H9 (cell line): ENCODE data around the gene SRPK2. TPM values are rescaled to one million over a fixed set of nuclear protein-coding genes. Genes with fewer than 3 reads are reported as not detected.

Experiments
- DNase-seq: peaks from one replicate; pipeline ENCODE4 v3.0.0-alpha.2; 2017
- H2AFZ ChIP-seq: one replicate; pipeline ENCODE4 v1.6.1; 2013; ENCODE audit warnings: mild to moderate bottlenecking, low read length, control low read depth, moderate library complexity
- H2AK5ac ChIP-seq: 2 replicates; pipeline ENCODE4 v1.6.1; 2013; ENCODE audit warnings: low read length, control low read depth, mixed read lengths; ENCODE audit not compliant: insufficient read length
- H2BK120ac ChIP-seq: one replicate; pipeline ENCODE4 v1.6.1; 2013; ENCODE audit warnings: low read depth, mild to moderate bottlenecking, low read length, control low read depth, inconsistent platforms; ENCODE audit not compliant: poor library complexity, severe bottlenecking
- H2BK12ac ChIP-seq: 2 replicates; pipeline ENCODE4 v1.6.1; 2013; ENCODE audit warnings: low read length, control low read depth, mixed read lengths, low read depth; ENCODE audit not compliant: insufficient read length
- H2BK15ac ChIP-seq: 2 replicates; pipeline ENCODE4 v1.6.1; 2013; ENCODE audit warnings: low read depth, low read length, control low read depth
- H2BK20ac ChIP-seq: one replicate; pipeline ENCODE4 v1.6.1; 2013; ENCODE audit warnings: low read depth, mild to moderate bottlenecking, low read length, control low read depth, inconsistent platforms; ENCODE audit not compliant: poor library complexity, severe bottlenecking
- H2BK5ac ChIP-seq: 2 replicates; pipeline ENCODE4 v1.6.1; 2013; ENCODE audit warnings: low read length, control low read depth, mixed read lengths; ENCODE audit not compliant: insufficient read length
- H3K14ac ChIP-seq: 2 replicates; pipeline ENCODE4 v1.6.1; 2013; ENCODE audit warnings: low read length, control low read depth; ENCODE audit not compliant: insufficient read depth
- H3K18ac ChIP-seq: 2 replicates; pipeline ENCODE4 v1.6.1; 2013; ENCODE audit warnings: low read depth, mild to moderate bottlenecking, mixed read lengths, low read length, control low read depth; ENCODE audit not compliant: insufficient read length
- H3K23ac ChIP-seq: 2 replicates; pipeline ENCODE4 v1.6.1; 2013; ENCODE audit warnings: low read length, control low read depth, mixed read lengths, low read depth; ENCODE audit not compliant: insufficient read length
- H3K23me2 ChIP-seq: 2 replicates; pipeline ENCODE4 v1.6.1; 2013; ENCODE audit warnings: low read depth, mild to moderate bottlenecking, mixed read lengths, low read length, control low read depth; ENCODE audit not compliant: insufficient read length, poor library complexity, severe bottlenecking
- H3K27ac ChIP-seq: 2 replicates; pipeline ENCODE4 v1.5.1; 2013; ENCODE audit warnings: low read length, control low read depth, mixed read lengths, low read depth; ENCODE audit not compliant: insufficient read length
- H3K27me3 ChIP-seq: 2 replicates; pipeline ENCODE4 v1.6.1; 2013; ENCODE audit warnings: low read length, control low read depth, inconsistent platforms; ENCODE audit not compliant: insufficient read depth
- H3K4ac ChIP-seq: 2 replicates; pipeline ENCODE4 v1.6.1; 2013; ENCODE audit warnings: low read depth, mild to moderate bottlenecking, control low read depth, inconsistent platforms, low read length, moderate library complexity
- H3K4me1 ChIP-seq: 2 replicates; pipeline ENCODE4 v1.6.1; 2013; ENCODE audit warnings: low read length, control low read depth, inconsistent platforms; ENCODE audit not compliant: insufficient read depth
- H3K4me2 ChIP-seq: 2 replicates; pipeline ENCODE4 v1.6.1; 2013; ENCODE audit warnings: low read length, control low read depth, mixed read lengths; ENCODE audit not compliant: insufficient read length, insufficient read depth
- H3K56ac ChIP-seq: 2 replicates; pipeline ENCODE4 v1.6.1; 2013; ENCODE audit warnings: low read depth, mild to moderate bottlenecking, mixed read lengths, low read length, control low read depth; ENCODE audit not compliant: insufficient read length
- H3K79me1 ChIP-seq: 2 replicates; pipeline ENCODE4 v1.6.1; 2013; ENCODE audit warnings: low read depth, mild to moderate bottlenecking, moderate library complexity, low read length, control low read depth, inconsistent platforms; ENCODE audit not compliant: insufficient read depth, poor library complexity, severe bottlenecking
- H3K79me2 ChIP-seq: 2 replicates; pipeline ENCODE4 v1.6.1; 2013; ENCODE audit warnings: low read length, control low read depth, inconsistent platforms; ENCODE audit not compliant: insufficient read depth
- H3K9ac ChIP-seq: 2 replicates; pipeline ENCODE4 v1.6.1; 2013; ENCODE audit warnings: low read length, control low read depth, mixed read lengths; ENCODE audit not compliant: insufficient read length; ENCODE audit errors: extremely low read depth
- H3K9me3 ChIP-seq: one replicate; pipeline ENCODE4 v1.6.1; 2013; ENCODE audit warnings: low read depth, low read length, inconsistent platforms; ENCODE audit not compliant: control insufficient read depth
- H3T11ph ChIP-seq: one replicate; pipeline ENCODE4 v1.6.1; 2013; ENCODE audit warnings: mild to moderate bottlenecking, low read length, control low read depth, inconsistent platforms
- H4K20me1 ChIP-seq: one replicate; pipeline ENCODE4 v1.6.1; 2013; ENCODE audit not compliant: control insufficient read depth, insufficient read length, insufficient read depth
- H4K5ac ChIP-seq: 2 replicates; pipeline ENCODE4 v1.6.1; 2013; ENCODE audit warnings: low read depth, mild to moderate bottlenecking, mixed read lengths, low read length, control low read depth; ENCODE audit not compliant: insufficient read length
- H4K8ac ChIP-seq: replicated peaks from 2 replicates; pipeline ENCODE4 v1.6.1; 2013; ENCODE audit warnings: low read length, control low read depth, mixed read lengths, low read depth; ENCODE audit not compliant: insufficient read length
- H4K91ac ChIP-seq: 2 replicates; pipeline ENCODE4 v1.6.1; 2013; ENCODE audit warnings: low read depth, mild to moderate bottlenecking, moderate library complexity, mixed read lengths, low read length, control low read depth; ENCODE audit not compliant: insufficient read length
- H3K27ac Mint-ChIP-seq, 3 experiments: 2 replicates in 2 of 3; 3 replicates in 1 of 3; pipeline ENCODE4 v1.8.0; 2020 to 2021; ENCODE audit warnings: mixed read lengths in 3 of 3, mild to moderate bottlenecking in 1 of 3, moderate library complexity in 1 of 3
- H3K27me3 Mint-ChIP-seq: 2 replicates; pipeline ENCODE4 v1.8.0; 2021; ENCODE audit warnings: low read depth, mild to moderate bottlenecking, moderate library complexity, mixed read lengths
- H3K36me3 Mint-ChIP-seq, 3 experiments: 2 replicates in 2 of 3; 3 replicates in 1 of 3; pipeline ENCODE4 v1.8.0; 2020 to 2021; ENCODE audit warnings: low read depth in 3 of 3, mixed read lengths in 3 of 3; ENCODE audit not compliant: insufficient read depth in 1 of 3
- H3K4me1 Mint-ChIP-seq, 2 experiments: 2 replicates each; pipeline ENCODE4 v1.8.0; 2020; ENCODE audit warnings: mixed read lengths in 2 of 2
- H3K4me3 Mint-ChIP-seq, 2 experiments: 2 replicates in 1 of 2; 3 replicates in 1 of 2; pipeline ENCODE4 v1.8.0; 2020 to 2021; ENCODE audit warnings: mild to moderate bottlenecking in 2 of 2, mixed read lengths in 2 of 2, moderate library complexity in 1 of 2
- H3K9me3 Mint-ChIP-seq, 2 experiments: 2 replicates in 1 of 2; 3 replicates in 1 of 2; pipeline ENCODE4 v1.8.0; 2020; ENCODE audit warnings: mild to moderate bottlenecking in 2 of 2, mixed read lengths in 2 of 2, moderate library complexity in 1 of 2
- CTCF ChIP-seq: fragments of 200-600 bp; sonication (generic); conservative IDR thresholded peaks from 3 replicates; pipeline ENCODE4 v1.8.0; 2021; ENCODE audit warnings: antibody characterized with exemption, mild to moderate bottlenecking
- WGBS: extraction: QIAGEN DNeasy Blood & Tissue Kit; methylation state at CpG from one replicate; pipeline ENCODE4 v1.1.7; 2013; ENCODE audit warnings: missing lambda C conversion rate, low lambda C conversion rate, mixed read lengths; ENCODE audit not compliant: insufficient read length; ENCODE audit errors: extremely low coverage; 5-methylcytosine and 5-hydroxymethylcytosine counted together
- total RNA-seq: library from RNA; stranded (reverse); gene quantifications from 2 replicates; pipeline ENCODE4 v1.2.1, GENCODE V29; 2021

The SRPK2 gene
- total RNA-seq, 1 experiment from 2014 or later: 41.1 TPM

- no peaks in the 10 kb centered on the region for H3K9me3 Mint-ChIP-seq
- no peak for TF ChIP-seq CTCF
- no peak overlapping the region for H3K18ac ChIP-seq
Observed at GRCh38 chr7:105369944-105370343, 18.8 kb downstream of the SRPK2 start.

More at GRCh38 chr7:105369944-105370343, 18.8 kb downstream of the SRPK2 start:
- Histone ChIP-seq H3K4me2 (no peak overlapping the region), H3K4ac (no peak overlapping the region), H3K23ac (no peak overlapping the region), H2AK5ac (no peak overlapping the region), H3K23me2 (no peaks in the 10 kb centered on the region), H2BK15ac (no peak overlapping the region), H3K27ac (no peak overlapping the region), H3K9ac (no peak overlapping the region), H3K27me3 (no peaks in the 10 kb centered on the region), H4K20me1 (no peaks in the 10 kb centered on the region), H3K14ac (no peak overlapping the region), H2BK5ac (no peak overlapping the region), H4K8ac (no peak overlapping the region), H3T11ph (no peak overlapping the region), H2BK20ac (no peak overlapping the region), H4K5ac (no peak overlapping the region), H3K79me1 (peaks cover 17% of the 10 kb centered on the region), H3K79me2 (peaks cover 9% of the 10 kb centered on the region; the same call in 1 of the 2 replicates), H4K91ac (no peak overlapping the region), H3K56ac (no peak overlapping the region), H2BK12ac (no peak overlapping the region), H3K9me3 (no peaks in the 10 kb centered on the region), H3K4me1 (no peaks in the 10 kb centered on the region), H2BK120ac (no peak overlapping the region), H2AFZ (no peak overlapping the region)
- no CpG with 5 or more reads among the region's 3 CpGs for WGBS
- Mint-ChIP-seq H3K27me3 (no peaks in the 10 kb centered on the region), H3K4me3 (no peak overlapping the region), H3K4me1 (peaks cover 3% of the 10 kb centered on the region in 2 experiments; a peak in 2 of 4 replicates), H3K27ac (peak overlapping the region in 1 of 3 experiments; percentile 37; a peak in 3 of 7 replicates), H3K36me3 (peaks cover 0 to 4% (median 0%) of the 10 kb centered on the region in 3 experiments; a peak in 2 of 7 replicates)
- DNase-seq: no peak
